Gastroesophageal sphincter (tissue), 3 donors: ENCODE results near the gene PTPRN2.

ENCODE experiments used
- CTCF ChIP-seq, 4 experiments: fragments of 200-600 bp in 2 of 4; fragments of 450-650 bp in 2 of 4; sonication (generic) in 1 of 4; IDR thresholded peaks; one replicate each; pipeline ENCODE4 v1.5.1; 2017 to 2019; ENCODE audit warnings: antibody characterized with exemption in 4 of 4, mild to moderate bottlenecking in 2 of 4, moderate library complexity in 2 of 4
- EP300 ChIP-seq: sonication (generic); formaldehyde crosslinking; IDR thresholded peaks from one replicate; pipeline ENCODE4 v1.6.1; 2017; ENCODE audit warnings: antibody characterized with exemption, mild to moderate bottlenecking
- POLR2A ChIP-seq, 2 donors: fragments of 450-650 bp; IDR thresholded peaks; one replicate each; pipeline ENCODE4 v1.6.1; 2017; ENCODE audit warnings: antibody characterized with exemption in 2 of 2, mild to moderate bottlenecking in 2 of 2, moderate library complexity in 1 of 2

GRCh38 chr7:158572000-158572828 lies 15.4 kb downstream of the PTPRN2 start:
- TF ChIP-seq CTCF (IDR thresholded peaks at IDR 0.05) = no peak
- TF ChIP-seq POLR2A (IDR thresholded peaks at IDR 0.05) = no peak
- TF ChIP-seq EP300 = no peak
